ENCODE data around the gene SIDT2. TPM values are rescaled to one million over a fixed set of nuclear protein-coding genes. Genes with fewer than 3 reads are reported as not detected.

SIDT2 gene
- total and polyA plus RNA-seq, 2 of the 8 experiments (the other 6 are each of a cell fraction or from before 2014, with no cell fraction given): 18.5 to 21.1 TPM

DNA sequence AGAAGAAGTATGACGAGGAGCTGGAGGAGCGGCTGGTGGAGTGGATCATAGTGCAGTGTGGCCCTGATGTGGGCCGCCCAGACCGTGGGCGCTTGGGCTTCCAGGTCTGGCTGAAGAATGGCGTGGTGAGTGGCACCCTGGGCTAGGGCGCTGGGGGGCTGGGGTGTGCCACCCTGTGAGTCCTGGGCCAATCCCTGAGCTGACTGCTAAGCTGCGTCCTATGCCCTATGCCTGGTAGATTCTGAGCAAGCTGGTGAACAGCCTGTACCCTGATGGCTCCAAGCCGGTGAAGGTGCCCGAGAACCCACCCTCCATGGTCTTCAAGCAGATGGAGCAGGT is 24.5 kb downstream of the SIDT2 start:
- Histone ChIP-seq H2BK20ac (ENCODE audit: low read length) (no peak overlapping the region), H4K8ac (ENCODE audit: extremely low read depth, insufficient read depth, low read length) (peak overlapping the region; percentile 86; the same call in 1 of the 2 replicates), H3K23me2 (ENCODE audit: low read depth, low read length) (peaks cover 6% of the 10 kb centered on the region; the same call in 1 of the 2 replicates), H4K20me1 (replicated peaks in 1 of 2; ENCODE audit: control insufficient read depth in 1 of 2, insufficient read depth in 2 of 2, low read length in 2 of 2) (no peaks in the 10 kb centered on the region), H2BK120ac (replicated peaks; ENCODE audit: low read depth, low read length) (no peak overlapping the region), H2BK12ac (ENCODE audit: low read depth, low read length) (no peak overlapping the region), H3K4me2 (ENCODE audit: insufficient read depth in 1 of 2, low read depth in 2 of 2, low read length in 2 of 2) (no peak overlapping the region), H3K18ac (ENCODE audit: extremely low read depth, low read length) (no peak overlapping the region), H3K9me3 (ENCODE audit: insufficient read depth in 2 of 2, low read depth in 1 of 2, low read length in 1 of 2) (no peaks in the 10 kb centered on the region), H3K4me3 (ENCODE audit: extremely low read depth in 1 of 4, insufficient read depth in 2 of 4, low read depth in 3 of 4, low read length in 4 of 4) (no peak overlapping the region), H3K27me3 (replicated peaks in 1 of 4; ENCODE audit: control insufficient read depth in 3 of 4, extremely low read depth in 1 of 4, insufficient read depth in 3 of 4, low read length in 3 of 4) (no peaks in the 10 kb centered on the region; a peak in 1 of 7 replicates), H3K4ac (replicated peaks; ENCODE audit: insufficient read length, low read depth, low read length) (no peak overlapping the region), H3K56ac (replicated peaks; ENCODE audit: insufficient read length, low read depth, low read length) (no peak overlapping the region), H3K79me2 (ENCODE audit: control insufficient read depth in 1 of 2, insufficient read depth in 2 of 2, low read length in 2 of 2) (peaks cover 0 to 14% of the 10 kb centered on the region in 2 experiments; a peak in 1 of 4 replicates), H3K27ac (ENCODE audit: low read depth, low read length) (no peak overlapping the region), H3K4me1 (replicated peaks in 1 of 4; ENCODE audit: control insufficient read depth in 3 of 4, insufficient read depth in 4 of 4, low read length in 3 of 4) (peaks cover 7 to 29% (median 26%) of the 10 kb centered on the region in 4 experiments), H3K23ac (ENCODE audit: insufficient read length) (no peak overlapping the region), H2AFZ (ENCODE audit: low read length) (no peak overlapping the region), H2AK5ac (ENCODE audit: low read depth, low read length) (no peak overlapping the region), H2BK15ac (ENCODE audit: low read length) (no peak overlapping the region), H3K79me1 (ENCODE audit: low read depth, low read length) (no peaks in the 10 kb centered on the region; the same call in 1 of the 2 replicates), H3K9ac (replicated peaks in 1 of 4; ENCODE audit: extremely low read depth in 1 of 4, low read depth in 3 of 4, low read length in 3 of 4) (no peak overlapping the region), H4K5ac (ENCODE audit: insufficient read length, low read depth, low read length) (no peak overlapping the region), H2BK5ac (ENCODE audit: low read depth, low read length) (no peak overlapping the region; the same call in 1 of the 2 replicates), H3K36me3 (ENCODE audit: control insufficient read depth in 2 of 4, insufficient read depth in 4 of 4, low read length in 3 of 4) (peaks cover 2 to 8% (median 5%) of the 10 kb centered on the region in 4 experiments; a peak in 3 of 8 replicates), H3K14ac (ENCODE audit: insufficient read length) (no peak overlapping the region), H4K91ac (replicated peaks; ENCODE audit: insufficient read length, low read length) (no peak overlapping the region)
- DNase-seq (ENCODE audit: low read depth in 1 of 2, low spot score in 2 of 2) (no peak), FAIRE-seq (no peak)
- ChIA-PET POLR2A (ENCODE audit: partially characterized antibody) (interaction anchor here (1.0 to 10.3 kb wide), 8 partner anchors 8 to 55 kb away, joined by 3 to 153 read pairs (median 6); partner anchors contain the start of genes PCSK7, RNF214 and SIDT2), CTCF (ENCODE audit: partially characterized antibody) (interaction anchor here (0.9 to 18.7 kb wide), 7 partner anchors 8 to 459 kb away, joined by 3 to 449 read pairs (median 8); partner anchors contain the start of genes PAFAH1B2, PCSK7, RNF214 and SIDT2)
- WGBS, 2 experiments (ENCODE audit: extremely low coverage in 1 of 2, insufficient coverage in 1 of 2, insufficient read length in 1 of 2, insufficient replicate concordance in 2 of 2, low coverage in 1 of 2, low lambda C conversion rate in 2 of 2, missing lambda C conversion rate in 1 of 2): 93% methylated on average over 10 of the region's 10 CpGs; no CpG with 5 or more reads in 1 of the 2 experiments
- no peak for TF ChIP-seq KDM4A (IDR thresholded peaks at IDR 0.05; ENCODE audit: low read depth, low read length, severe bottlenecking)
- no peak for TF ChIP-seq NANOG (IDR thresholded peaks at IDR 0.05; ENCODE audit: insufficient read depth, low read depth, low read length, poor library complexity, severe bottlenecking)
- no peak for TF ChIP-seq HDAC6 (IDR thresholded peaks at IDR 0.05; ENCODE audit: low read depth, low read length)
- TF ChIP-seq RXRA (IDR thresholded peaks at IDR 0.05; ENCODE audit: insufficient read depth, low read depth, low read length): no peak

All from H1 (cell line).